GM20000 (cell line): Measurements from ENCODE around the gene NHLH1.

Experiments used
- DNase-seq: peaks from one replicate; pipeline ENCODE4 v3.0.0; 2012; ENCODE audit warnings: low spot score
- TF ChIP-seq, protein P1 (sequence below): IDR thresholded peaks from 2 replicates; pipeline ENCODE4 v1.5.1; 2012; ENCODE audit warnings: mild to moderate bottlenecking, control low read depth; ENCODE audit errors: extremely low read depth, missing control alignments

The NHLH1 gene

DNA sequence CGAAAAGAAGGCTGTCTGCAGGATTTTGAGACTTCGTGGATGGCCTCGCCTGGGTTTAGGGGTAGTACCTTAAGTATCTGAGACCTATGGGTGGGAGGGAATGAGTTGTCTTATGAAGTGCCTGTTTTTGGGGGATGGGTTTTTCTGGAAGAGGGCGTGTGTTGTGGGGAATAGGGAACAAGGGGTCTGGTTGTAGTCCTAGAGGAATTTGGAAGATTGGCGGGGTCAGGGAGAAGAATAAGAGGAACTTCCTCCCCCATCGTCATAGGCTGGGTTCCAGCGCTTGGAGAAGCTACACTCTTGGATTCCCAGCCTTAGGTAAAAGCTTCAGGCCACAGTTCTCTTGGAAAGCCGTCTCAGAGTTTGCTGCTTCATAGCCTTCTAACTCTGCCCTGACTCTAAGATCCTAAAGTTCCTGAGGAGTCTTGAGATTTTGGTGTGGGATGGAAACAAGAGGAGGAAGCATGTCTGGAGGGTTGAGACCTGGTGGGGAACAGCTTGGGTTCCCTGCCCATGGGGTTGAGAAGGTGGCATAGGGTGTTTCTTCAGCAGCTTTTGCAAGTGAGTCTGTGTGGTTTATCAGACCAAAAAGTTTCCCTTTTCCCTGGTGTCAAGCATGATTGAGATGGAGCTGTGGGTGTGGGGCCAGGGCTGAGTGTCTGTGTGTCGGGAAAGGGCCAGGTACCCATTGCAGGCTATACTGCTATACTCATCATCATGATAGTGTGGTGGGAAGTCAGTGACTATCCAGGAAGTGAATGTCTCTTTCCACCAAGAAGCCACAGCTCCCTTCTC lies 35.3 kb downstream of the NHLH1 start:
- no peak for DNase-seq
- TF ChIP-seq, protein P1, sequence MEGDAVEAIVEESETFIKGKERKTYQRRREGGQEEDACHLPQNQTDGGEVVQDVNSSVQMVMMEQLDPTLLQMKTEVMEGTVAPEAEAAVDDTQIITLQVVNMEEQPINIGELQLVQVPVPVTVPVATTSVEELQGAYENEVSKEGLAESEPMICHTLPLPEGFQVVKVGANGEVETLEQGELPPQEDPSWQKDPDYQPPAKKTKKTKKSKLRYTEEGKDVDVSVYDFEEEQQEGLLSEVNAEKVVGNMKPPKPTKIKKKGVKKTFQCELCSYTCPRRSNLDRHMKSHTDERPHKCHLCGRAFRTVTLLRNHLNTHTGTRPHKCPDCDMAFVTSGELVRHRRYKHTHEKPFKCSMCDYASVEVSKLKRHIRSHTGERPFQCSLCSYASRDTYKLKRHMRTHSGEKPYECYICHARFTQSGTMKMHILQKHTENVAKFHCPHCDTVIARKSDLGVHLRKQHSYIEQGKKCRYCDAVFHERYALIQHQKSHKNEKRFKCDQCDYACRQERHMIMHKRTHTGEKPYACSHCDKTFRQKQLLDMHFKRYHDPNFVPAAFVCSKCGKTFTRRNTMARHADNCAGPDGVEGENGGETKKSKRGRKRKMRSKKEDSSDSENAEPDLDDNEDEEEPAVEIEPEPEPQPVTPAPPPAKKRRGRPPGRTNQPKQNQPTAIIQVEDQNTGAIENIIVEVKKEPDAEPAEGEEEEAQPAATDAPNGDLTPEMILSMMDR: no peak

DNA sequence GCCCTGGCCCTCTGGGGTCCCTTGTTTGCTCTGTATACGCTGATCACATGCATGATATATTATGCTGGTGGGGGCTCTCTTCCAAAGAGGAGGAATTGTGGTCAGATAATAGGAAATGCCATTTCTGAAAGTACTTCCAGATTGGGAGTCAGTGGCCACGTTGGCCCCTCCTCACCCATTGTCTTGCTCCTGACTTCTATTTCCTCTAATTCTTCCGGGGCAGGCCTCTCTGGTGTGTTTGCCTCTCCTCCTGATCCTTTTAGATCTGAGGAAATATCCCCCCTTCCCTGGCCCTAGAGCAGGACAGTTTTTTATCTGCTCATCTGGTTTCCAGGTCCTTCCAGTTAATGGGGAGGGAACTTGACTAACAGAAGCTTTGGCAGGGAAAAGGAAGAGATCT lies 36.4 kb downstream of the NHLH1 start:
- DNase-seq: no peak
- TF ChIP-seq, protein P1: no peak

DNA sequence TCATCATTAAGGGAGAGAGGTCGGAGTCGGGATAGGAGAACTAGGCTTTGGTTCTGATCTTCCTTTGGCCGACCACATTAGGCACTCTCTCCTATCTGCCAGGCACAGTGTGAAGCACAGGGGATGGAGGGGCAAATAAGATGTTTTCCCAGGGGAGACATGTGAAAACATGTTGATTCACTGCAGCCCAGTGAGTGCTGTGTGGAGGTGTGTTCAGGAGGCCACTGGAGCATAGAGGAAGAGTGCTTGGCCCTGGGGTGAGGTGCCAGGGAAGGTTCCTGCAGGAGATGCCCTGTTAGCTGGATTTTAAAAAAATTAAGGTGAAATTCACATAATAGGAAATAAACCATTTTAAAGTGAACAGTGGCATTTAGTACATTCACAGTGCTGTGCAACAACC lies 37.2 kb downstream of the NHLH1 start:
- no peak for DNase-seq
- TF ChIP-seq, protein P1: no peak

DNA sequence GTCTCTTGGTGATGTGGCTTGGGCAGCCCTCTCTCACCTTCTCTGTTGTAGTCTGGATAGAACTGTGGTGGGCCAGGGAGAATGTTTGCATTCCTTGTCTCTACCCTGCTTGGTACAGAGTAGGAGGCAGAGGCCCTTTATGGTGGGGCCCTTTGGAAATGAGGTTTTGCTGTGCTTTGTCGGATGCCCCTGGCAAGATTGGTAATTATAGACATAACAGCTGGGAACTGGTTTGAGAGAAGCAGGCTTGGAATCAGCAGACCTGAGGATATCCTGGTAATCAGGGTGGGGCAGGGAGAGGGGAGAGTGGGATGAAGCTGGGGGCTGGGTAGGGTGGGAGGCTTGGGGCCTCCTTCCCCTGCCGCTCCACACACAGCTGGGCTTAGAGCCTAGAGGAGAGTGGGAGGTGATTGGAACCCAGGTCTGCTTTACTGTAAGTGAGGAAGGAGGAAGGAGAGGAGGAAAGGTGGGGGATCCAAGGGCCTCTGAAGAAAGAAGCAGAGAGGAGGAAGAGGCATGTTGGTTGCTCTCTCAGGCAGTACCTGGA lies 38.5 kb downstream of the NHLH1 start:
- no peak for DNase-seq
- TF ChIP-seq, protein P1: no peak

DNA sequence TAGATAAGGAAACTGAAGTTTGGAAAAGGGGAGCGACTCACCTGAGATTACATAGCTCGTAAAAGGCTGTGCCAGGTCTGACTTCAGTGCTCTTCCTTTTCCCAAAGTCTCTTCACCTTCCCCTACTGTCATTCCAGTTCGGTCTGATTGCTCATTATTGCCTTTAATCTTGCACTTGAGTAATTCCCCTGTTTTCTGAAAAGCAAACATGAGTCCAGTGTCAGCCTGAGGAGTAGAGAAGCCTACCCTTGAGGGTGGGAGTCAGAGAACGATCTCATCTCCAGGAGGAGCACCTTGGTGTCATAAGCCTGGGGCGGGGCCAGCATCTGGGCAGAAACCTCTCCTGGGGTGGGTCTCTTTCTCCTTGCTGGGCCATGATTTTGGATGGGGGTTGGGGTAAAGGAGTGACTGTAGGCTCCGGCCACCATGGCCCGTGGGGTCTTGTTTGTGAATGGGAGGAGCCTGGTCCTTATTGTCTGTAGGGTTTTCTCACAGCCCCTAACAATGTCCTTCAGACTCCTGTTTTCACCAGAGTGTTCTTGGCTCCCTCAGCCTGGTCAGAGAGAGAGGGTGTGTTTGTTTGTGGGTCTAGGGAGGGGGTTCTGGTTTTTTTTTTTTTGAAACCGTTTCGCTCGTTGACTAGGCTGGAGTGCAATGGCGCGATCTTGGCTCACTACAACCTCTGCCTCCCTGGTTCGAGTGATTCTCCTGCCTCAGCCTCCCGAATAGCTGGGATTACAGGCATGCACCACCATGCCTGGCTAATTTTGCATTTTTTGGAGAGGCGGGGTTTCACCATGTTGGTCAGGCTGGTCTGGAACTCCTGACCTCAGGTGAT lies 39.5 kb downstream of the NHLH1 start:
- TF ChIP-seq, protein P1: no peak
- no peak for DNase-seq

DNA sequence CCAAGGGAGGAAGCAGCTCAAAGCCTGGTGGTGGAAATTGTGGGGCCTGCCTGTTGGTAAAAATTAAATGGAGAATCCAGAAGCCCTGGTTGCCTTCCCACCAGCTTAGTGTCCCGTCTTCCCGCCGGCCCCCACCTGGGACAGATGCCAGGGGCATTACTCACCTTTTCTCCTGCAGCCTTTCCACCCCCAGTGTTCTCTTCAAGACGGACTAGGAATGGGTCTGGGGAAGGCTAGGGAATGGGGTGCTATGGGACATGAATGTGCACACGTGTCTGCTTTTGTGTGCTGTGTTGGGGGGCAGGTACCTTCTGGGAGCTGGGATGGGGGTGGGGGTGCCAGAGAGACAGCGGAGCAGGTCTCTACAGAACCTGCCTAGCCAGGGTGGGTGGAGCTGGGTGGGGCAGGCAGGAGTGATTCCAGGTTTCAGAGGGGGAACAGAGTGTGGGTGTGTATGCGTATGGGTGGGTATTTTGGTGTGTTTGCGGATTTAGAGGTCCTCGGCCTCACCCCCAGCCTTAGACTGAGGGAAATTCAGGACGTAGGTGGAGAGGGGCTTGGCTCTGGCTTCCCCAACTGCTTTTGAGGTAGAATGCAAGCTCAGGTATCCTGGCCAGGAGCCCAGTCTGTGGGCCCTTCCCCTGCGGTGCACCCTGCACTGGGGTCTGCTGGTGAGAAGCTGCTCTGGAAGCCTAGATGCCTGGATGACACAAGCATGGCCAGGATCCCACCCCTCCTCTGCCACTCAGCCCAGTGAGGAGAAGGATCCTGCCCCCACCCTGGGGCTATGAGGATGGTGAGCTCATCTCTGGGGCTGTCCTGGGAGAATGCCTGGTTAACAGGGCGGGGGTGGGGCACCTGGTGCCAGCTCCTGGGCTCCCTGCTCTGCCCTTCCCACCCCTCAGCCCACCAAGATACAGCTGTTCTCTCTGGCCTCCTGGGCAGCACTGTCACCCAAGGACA lies 41.2 kb downstream of the NHLH1 start:
- TF ChIP-seq, protein P1: no peak
- DNase-seq: no peak
